Ramos (cell line): ENCODE data around the gene TNFRSF14.

Experiments used
- in situ Hi-C: fragments of 300-500 bp; cut with MboI; formaldehyde crosslinking; loops from one replicate; pipeline ENCODE4 v1.14.3; 2022; ENCODE audit warnings: low sequenced_read_pairs; ENCODE audit not compliant: unreplicated experiment

TNFRSF14 gene

GRCh38 chr1:2535981-2536380 is 20.2 kb upstream of the TNFRSF14 start:
- in situ Hi-C loops: no loop called here

GRCh38 chr1:2537784-2538115 is 18.4 kb upstream of the TNFRSF14 start:
- in situ Hi-C loops: no loop called here

GRCh38 chr1:2538376-2538775 is 17.8 kb upstream of the TNFRSF14 start:
- in situ Hi-C loops: no loop called here

- in situ Hi-C loops: no loop called here
These were observed 17.3 kb upstream of the TNFRSF14 start for GRCh38 chr1:2538872-2539271.

- in situ Hi-C loops: no loop called here
These were observed 16.8 kb upstream of the TNFRSF14 start for GRCh38 chr1:2539312-2539907.

GRCh38 chr1:2540816-2541492 is 15.2 kb upstream of the TNFRSF14 start:
- in situ Hi-C loops: no loop called here

- in situ Hi-C loops: no loop called here
These were observed 14.4 kb upstream of the TNFRSF14 start for GRCh38 chr1:2541619-2542245.

- in situ Hi-C loops: no loop called here
These were observed 13.8 kb upstream of the TNFRSF14 start for GRCh38 chr1:2542246-2542915.

GRCh38 chr1:2543543-2544092 is 12.6 kb upstream of the TNFRSF14 start:
- in situ Hi-C loops: no loop called here

GRCh38 chr1:2544093-2544874 is 11.9 kb upstream of the TNFRSF14 start:
- in situ Hi-C loops: no loop called here

- in situ Hi-C loops: loop anchor here (5.0 kb wide), 1 partner anchor 133 kb away; the partner anchor contains the start of gene PEX10
These were observed 11.1 kb upstream of the TNFRSF14 start for GRCh38 chr1:2544875-2545640.

GRCh38 chr1:2545754-2546514 is 10.2 kb upstream of the TNFRSF14 start:
- in situ Hi-C loops: loop anchor here (5.0 kb wide), 1 partner anchor 134 kb away; the partner anchor contains the start of gene PEX10

GRCh38 chr1:2546515-2547209 is 9.5 kb upstream of the TNFRSF14 start:
- in situ Hi-C loops: loop anchor here (5.0 kb wide), 1 partner anchor 134 kb away; the partner anchor contains the start of gene PEX10

- in situ Hi-C loops: loop anchor here (5.0 kb wide), 1 partner anchor 135 kb away; the partner anchor contains the start of gene PEX10
These were observed 8.7 kb upstream of the TNFRSF14 start for GRCh38 chr1:2547210-2548067.

- in situ Hi-C loops: loop anchor here (5.0 kb wide), 1 partner anchor 136 kb away; the partner anchor contains the start of gene PEX10
These were observed 8.0 kb upstream of the TNFRSF14 start for GRCh38 chr1:2548068-2548589.

GRCh38 chr1:2549367-2550029 is 6.7 kb upstream of the TNFRSF14 start:
- in situ Hi-C loops: loop anchor here (5.0 kb wide), 1 partner anchor 137 kb away; the partner anchor contains the start of gene PEX10
